IMR-90 (cell line): Measurements from ENCODE around the gene TRUB2. TPM values are rescaled to one million over a fixed set of nuclear protein-coding genes. Genes with fewer than 3 reads are reported as not detected.

Source experiments
- ATAC-seq: fragments of 200-7000 bp; cut with Tn5 transposase; 2 replicates; pipeline ENCODE4 v1.9.1; 2020; ENCODE audit warnings: low read depth, mild to moderate bottlenecking, moderate library complexity
- BruUV-seq: library from RNA; stranded (reverse); fragments of 400-500 nt; replicated peaks from 2 replicates; lab custom pipeline; 2021; lab: Mats Ljungman, UMichigan
- CTCF ChIA-PET: fragments of 300-600 bp; formaldehyde crosslinking; extraction: SDS; loops from one replicate; lab custom pipeline; 2021; ENCODE audit warnings: antibody characterized with exemption; lab: Yijun Ruan, JAX
- POLR2A ChIA-PET: fragments of 300-600 bp; sonication (Branson Sonifier 250); formaldehyde crosslinking; loops from one replicate; lab custom pipeline; 2022; ENCODE audit warnings: antibody characterized with exemption; ENCODE audit not compliant: unreplicated experiment; lab: Charles Lee
- DNase-seq: peaks from one replicate; pipeline ENCODE4 v3.0.0; 2013
- H2AFZ ChIP-seq: replicated peaks from 2 replicates; pipeline ENCODE3; 2013; ENCODE audit warnings: low read length, mild to moderate bottlenecking; ENCODE audit not compliant: poor library complexity
- H2AK5ac ChIP-seq: 2 replicates; pipeline ENCODE4 v1.6.1; 2013; ENCODE audit warnings: low read depth, low read length, inconsistent platforms
- H2AK9ac ChIP-seq: replicated peaks from 2 replicates; pipeline ENCODE3; 2013; ENCODE audit warnings: mild to moderate bottlenecking, low read depth, low read length, moderate library complexity; ENCODE audit not compliant: poor library complexity
- H2BK120ac ChIP-seq: 2 replicates; pipeline ENCODE4 v1.6.1; 2013; ENCODE audit warnings: low read depth, low read length, inconsistent platforms
- H2BK15ac ChIP-seq: 3 replicates; pipeline ENCODE4 v1.6.1; 2013; ENCODE audit warnings: low read depth, low read length, inconsistent platforms
- H2BK20ac ChIP-seq: 2 replicates; pipeline ENCODE4 v1.6.1; 2013; ENCODE audit warnings: low read depth, mild to moderate bottlenecking, inconsistent platforms, low read length, moderate library complexity
- H2BK5ac ChIP-seq: 2 replicates; pipeline ENCODE4 v1.6.1; 2013; ENCODE audit warnings: mild to moderate bottlenecking, low read depth, low read length, inconsistent platforms; ENCODE audit not compliant: poor library complexity, severe bottlenecking
- H3K14ac ChIP-seq: replicated peaks from 2 replicates; pipeline ENCODE4 v1.6.1; 2013; ENCODE audit warnings: low read depth, low read length, inconsistent platforms
- H3K18ac ChIP-seq: 2 replicates; pipeline ENCODE4 v1.6.1; 2013; ENCODE audit warnings: low read depth, low read length, control low read depth
- H3K23ac ChIP-seq: 2 replicates; pipeline ENCODE4 v1.6.1; 2013; ENCODE audit warnings: low read depth, low read length, inconsistent platforms
- H3K27ac ChIP-seq: 2 replicates; pipeline ENCODE4 v1.5.1; 2013; ENCODE audit warnings: mild to moderate bottlenecking, control low read depth, low read length; ENCODE audit not compliant: insufficient read depth
- H3K27me3 ChIP-seq: 2 replicates; pipeline ENCODE4 v1.6.1; 2013; ENCODE audit warnings: low read length; ENCODE audit not compliant: control insufficient read depth, insufficient read depth
- H3K36me3 ChIP-seq: 2 replicates; pipeline ENCODE4 v1.6.1; 2013; ENCODE audit warnings: low read length, mixed read lengths; ENCODE audit not compliant: control insufficient read depth, insufficient read depth
- H3K4ac ChIP-seq: 2 replicates; pipeline ENCODE4 v1.6.1; 2013; ENCODE audit warnings: low read depth, low read length, inconsistent platforms
- H3K4me1 ChIP-seq: 2 replicates; pipeline ENCODE4 v1.6.1; 2013; ENCODE audit warnings: low read length, mixed read lengths; ENCODE audit not compliant: control insufficient read depth, insufficient read depth
- H3K4me2 ChIP-seq: 2 replicates; pipeline ENCODE4 v1.6.1; 2013; ENCODE audit warnings: low read depth, mild to moderate bottlenecking, control low read depth, low read length, moderate library complexity
- H3K4me3 ChIP-seq: 2 replicates; pipeline ENCODE4 v1.5.1; 2013; ENCODE audit warnings: low read depth, mild to moderate bottlenecking, control low read depth, low read length, moderate library complexity; ENCODE audit not compliant: insufficient read depth
- H3K56ac ChIP-seq: 2 replicates; pipeline ENCODE4 v1.6.1; 2013; ENCODE audit warnings: low read length, inconsistent platforms; ENCODE audit not compliant: insufficient read depth; ENCODE audit errors: extremely low read depth
- H3K79me1 ChIP-seq, 2 experiments: 2 replicates each; pipeline ENCODE4 v1.6.1; 2013; ENCODE audit warnings: low read length in 2 of 2, inconsistent platforms in 1 of 2, low read depth in 1 of 2
- H3K9ac ChIP-seq: 2 replicates; pipeline ENCODE4 v1.6.1; 2013; ENCODE audit warnings: low read depth, low read length, control low read depth
- H3K9me1 ChIP-seq: 2 replicates; pipeline ENCODE4 v1.6.1; 2013; ENCODE audit warnings: low read length, inconsistent platforms; ENCODE audit not compliant: insufficient read depth
- H3K9me3 ChIP-seq: 2 replicates; pipeline ENCODE4 v1.6.1; 2013; ENCODE audit warnings: low read length; ENCODE audit not compliant: control insufficient read depth, insufficient read depth
- H4K20me1 ChIP-seq: 2 replicates; pipeline ENCODE4 v1.6.1; 2013; ENCODE audit warnings: low read length, inconsistent platforms; ENCODE audit not compliant: insufficient read depth
- H4K5ac ChIP-seq: 2 replicates; pipeline ENCODE4 v1.6.1; 2013; ENCODE audit warnings: mild to moderate bottlenecking, low read depth, low read length, control low read depth
- H4K8ac ChIP-seq, 2 experiments: 2 replicates each; pipeline ENCODE4 v1.6.1; 2013; ENCODE audit warnings: low read depth in 2 of 2, low read length in 2 of 2, control low read depth in 1 of 2, inconsistent platforms in 1 of 2
- H4K91ac ChIP-seq: 2 replicates; pipeline ENCODE4 v1.6.1; 2013; ENCODE audit warnings: low read depth, low read length, inconsistent platforms; ENCODE audit not compliant: insufficient read depth
- CEBPB ChIP-seq: IDR thresholded peaks from 2 replicates; pipeline ENCODE4 v1.6.1; 2012; ENCODE audit warnings: low read depth, low read length, improper control_type of control experiment
- CHD1 ChIP-seq: IDR thresholded peaks from 2 replicates; pipeline ENCODE4 v1.6.1; 2012; ENCODE audit warnings: low read depth, low read length, improper control_type of control experiment
- FOS ChIP-seq: fragments of 150-350 bp; IDR thresholded peaks from 2 replicates; pipeline ENCODE4 v1.6.1; 2016; ENCODE audit warnings: low read depth, low read length
- WGBS, 2 experiments: methylation state at CpG; one replicate each; pipeline versions ENCODE4 v1.1.5 to v1.1.7; 2013; ENCODE audit warnings: missing lambda C conversion rate in 2 of 2; ENCODE audit not compliant: insufficient read length in 1 of 2; ENCODE audit errors: extremely low coverage in 2 of 2; 5-methylcytosine and 5-hydroxymethylcytosine counted together
- dilution Hi-C: fragments of 300-500 bp; cut with HindIII; formaldehyde crosslinking; loops from one replicate; pipeline ENCODE4 v1.14.3; 2018; ENCODE audit warnings: low sequenced_read_pairs; ENCODE audit not compliant: unreplicated experiment
- in situ Hi-C: fragments of 300-500 bp; cut with MboI; formaldehyde crosslinking; loops from 3 replicates; pipeline ENCODE4 v1.14.3; 2019; ENCODE audit warnings: low sequenced_read_pairs, inconsistent platforms, mixed read lengths
- intact Hi-C: fragments of 100-400 bp; cut with micrococcal nuclease; formaldehyde crosslinking; loops from 2 replicates; pipeline ENCODE4 v1.10.0; 2022
- polyA plus RNA-seq, 3 experiments: library from polyadenylated mRNA; depleted of rRNA; stranded (reverse); fragments of >200 nt; gene quantifications; 2 replicates each; pipeline ENCODE4 v1.2.3, GENCODE V29; 2012; ENCODE audit warnings: low replicate concordance in 1 of 3
- total RNA-seq: library from RNA; depleted of rRNA; stranded (reverse); fragments of >200 nt; gene quantifications from 2 replicates; pipeline ENCODE4 v1.2.3, GENCODE V29; 2012

TRUB2 gene
- total and polyA plus RNA-seq, 2 of the 4 experiments (the other 2 are of a cell fraction), result 18.0 to 21.3 TPM

DNA sequence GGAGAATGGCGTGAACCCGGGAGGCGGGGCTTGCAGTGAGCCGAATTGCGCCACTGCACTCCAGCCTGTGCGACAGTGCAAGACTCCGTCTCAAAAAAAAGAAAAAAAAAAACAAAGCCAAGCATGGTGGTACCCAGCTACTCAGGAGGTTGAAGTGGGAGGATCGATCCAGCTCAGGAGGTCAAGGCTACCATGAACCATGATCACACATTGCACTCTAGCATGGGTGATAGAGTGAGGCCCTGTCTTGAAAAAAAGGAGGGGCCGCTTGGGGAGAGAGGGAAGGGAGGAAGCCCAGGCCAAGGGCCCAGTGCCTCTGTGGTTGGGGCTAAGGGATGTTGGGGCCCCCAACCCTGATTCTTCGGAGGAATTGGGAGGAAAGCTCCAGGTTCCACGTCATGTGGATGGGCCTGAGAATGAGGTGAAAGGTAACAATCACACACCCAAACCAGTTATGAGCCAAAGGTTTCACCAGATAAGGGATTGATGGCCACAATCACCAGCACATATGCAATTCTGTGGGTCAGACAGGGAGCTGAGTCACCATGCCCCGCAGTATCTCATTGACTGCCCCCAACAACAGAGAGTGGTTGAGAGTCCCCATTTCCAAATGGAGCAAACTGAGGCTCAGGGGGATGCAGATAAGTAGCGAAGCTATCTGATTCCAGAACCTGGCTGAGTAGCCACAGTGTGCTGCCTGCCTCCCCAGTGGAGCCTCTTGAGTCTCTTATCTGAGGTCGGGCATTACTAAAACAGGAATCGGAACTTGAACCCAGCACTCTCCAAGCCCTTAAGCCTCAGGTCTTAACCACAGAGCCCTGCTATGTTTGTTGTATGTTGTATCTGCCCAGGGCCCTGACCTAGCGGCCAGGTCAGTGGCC, 25.7 kb downstream of the TRUB2 start:
- Histone ChIP-seq H3K27ac (no peak overlapping the region), H3K36me3 (peaks cover 2% of the 10 kb centered on the region; the same call in 1 of the 2 replicates), H4K20me1 (no peaks in the 10 kb centered on the region), H2AK5ac (peak overlapping the region; percentile 93), H2BK15ac (peak overlapping the region; percentile 74; the same call in 1 of the 3 replicates), H2BK20ac (0 out of 2 replicates have a peak overlapping the region, but pooled peaks have one; percentile 30), H3K23ac (0 out of 2 replicates have a peak overlapping the region, but pooled peaks have one; percentile 28), H3K4me1 (peaks cover 5% of the 10 kb centered on the region), H3K4me3 (no peak overlapping the region), H2BK5ac (no peak overlapping the region), H4K5ac (no peak overlapping the region), H2AK9ac (peak overlapping the region; percentile 79), H3K9me3 (no peaks in the 10 kb centered on the region), H4K91ac (peak overlapping the region; percentile 63), H2BK120ac (peak overlapping the region; percentile 46), H3K9me1 (peaks cover 8% of the 10 kb centered on the region; the same call in 1 of the 2 replicates), H3K79me1 (peaks cover 0 to 5% of the 10 kb centered on the region in 2 experiments; a peak in 1 of 4 replicates), H4K8ac (peak overlapping the region in 1 of 2 experiments; percentile 35; a peak in 1 of 4 replicates), H3K14ac (peak overlapping the region; percentile 72; the same call in 1 of the 2 replicates), H3K4ac (peak overlapping the region; percentile 70; the same call in 1 of the 2 replicates), H2AFZ (no peak overlapping the region), H3K56ac (no peak overlapping the region), H3K27me3 (no peaks in the 10 kb centered on the region), H3K18ac (no peak overlapping the region), H3K4me2 (no peak overlapping the region), H3K9ac (no peak overlapping the region)
- POLR2A ChIA-PET, result no interaction called here
- CTCF ChIA-PET, result interaction anchor here (1.0 to 1.8 kb wide), 3 partner anchors 10 to 66 kb away, joined by 3 to 8 read pairs (median 6); no protein-coding TSS in a partner anchor
- in situ Hi-C loops (loop anchor here (10.0 kb wide), 1 partner anchor 258 kb away; the partner anchor contains the start of gene SPTAN1), intact Hi-C loops (no loop called here), dilution Hi-C loops (no loop called here)
- peak; percentile 28 for DNase-seq
- no peak for TF ChIP-seq CHD1
- 0 out of 2 replicates have a peak, but pooled peaks have one; percentile 15 for TF ChIP-seq CEBPB
- TF ChIP-seq FOS, result 0 out of 2 replicates have a peak, but pooled peaks have one; percentile 26
- WGBS, 2 experiments, result 96% methylated on average over 5 of the region's 16 CpGs; no CpG with 5 or more reads in 1 of the 2 experiments
- no peak for ATAC-seq
- no TSS peak for BruUV-seq
